GM18520 (cell line): ENCODE results near the gene GIN1.

Source experiments
- ATAC-seq: cut with Tn5 transposase; IDR thresholded peaks from one replicate; pipeline ENCODE4 v1.9.1; 2021; ENCODE audit not compliant: unreplicated experiment

GIN1 gene

DNA sequence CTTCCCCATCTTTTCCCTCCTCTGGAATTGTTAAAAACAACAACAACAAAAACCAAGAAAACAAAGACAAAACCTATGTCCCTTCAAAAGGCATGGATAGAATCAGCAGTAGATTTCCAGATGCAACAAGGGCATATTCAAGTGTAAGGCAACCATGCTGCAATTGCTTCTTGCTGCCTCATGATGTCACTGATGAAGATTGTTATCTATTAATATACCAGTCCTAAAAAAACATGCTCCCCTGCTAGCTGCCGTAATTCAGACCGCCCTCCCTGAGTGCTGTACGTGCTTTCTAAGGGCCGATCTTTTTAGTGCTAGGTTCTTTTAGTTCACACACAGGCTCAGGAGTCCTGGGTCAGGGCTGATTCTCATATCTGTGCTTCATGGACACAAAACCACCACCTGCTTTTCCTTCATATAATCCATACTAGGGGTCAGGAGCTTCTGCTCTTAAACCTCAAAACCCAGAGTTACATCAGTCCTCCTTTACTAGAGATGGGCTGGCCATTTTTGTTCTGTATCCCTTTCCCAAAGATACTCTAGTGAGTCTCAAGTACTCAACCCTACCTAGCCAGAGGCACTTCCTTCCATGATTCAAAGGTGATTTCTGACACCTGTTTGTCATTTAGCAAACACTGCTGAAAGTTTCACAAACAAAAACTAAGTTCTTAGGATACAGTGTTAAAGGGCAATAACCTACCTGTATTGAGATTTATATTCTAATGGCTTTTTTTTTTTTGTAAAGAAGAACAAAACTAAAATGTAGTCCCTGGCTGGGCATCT, 82.1 kb downstream of the GIN1 start:
- no peak for ATAC-seq

DNA sequence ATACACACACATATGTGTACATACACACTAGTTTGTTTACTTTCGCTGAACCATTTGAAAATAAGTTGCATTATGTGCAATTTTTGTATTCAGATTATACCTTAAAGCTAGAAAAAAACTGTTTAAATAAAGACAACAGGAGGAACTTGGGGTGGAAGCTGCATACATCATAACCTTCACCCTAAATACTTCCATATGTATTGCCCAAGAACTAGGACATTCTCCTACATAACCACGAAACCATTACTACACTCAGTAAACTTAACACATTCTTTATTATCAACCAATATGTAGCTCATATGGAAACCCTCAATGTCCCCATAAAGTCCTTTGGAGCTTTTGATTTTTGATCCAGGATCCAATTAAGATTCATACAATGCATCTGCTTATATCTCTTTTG, 83.3 kb downstream of the GIN1 start:
- no peak for ATAC-seq
